ENCODE data around the gene DPT. TPM values are rescaled to one million over a fixed set of nuclear protein-coding genes. Genes with fewer than 3 reads are reported as not detected.

Gene DPT
- total RNA-seq, 1 donor from 2014 or later: not detected

DNA sequence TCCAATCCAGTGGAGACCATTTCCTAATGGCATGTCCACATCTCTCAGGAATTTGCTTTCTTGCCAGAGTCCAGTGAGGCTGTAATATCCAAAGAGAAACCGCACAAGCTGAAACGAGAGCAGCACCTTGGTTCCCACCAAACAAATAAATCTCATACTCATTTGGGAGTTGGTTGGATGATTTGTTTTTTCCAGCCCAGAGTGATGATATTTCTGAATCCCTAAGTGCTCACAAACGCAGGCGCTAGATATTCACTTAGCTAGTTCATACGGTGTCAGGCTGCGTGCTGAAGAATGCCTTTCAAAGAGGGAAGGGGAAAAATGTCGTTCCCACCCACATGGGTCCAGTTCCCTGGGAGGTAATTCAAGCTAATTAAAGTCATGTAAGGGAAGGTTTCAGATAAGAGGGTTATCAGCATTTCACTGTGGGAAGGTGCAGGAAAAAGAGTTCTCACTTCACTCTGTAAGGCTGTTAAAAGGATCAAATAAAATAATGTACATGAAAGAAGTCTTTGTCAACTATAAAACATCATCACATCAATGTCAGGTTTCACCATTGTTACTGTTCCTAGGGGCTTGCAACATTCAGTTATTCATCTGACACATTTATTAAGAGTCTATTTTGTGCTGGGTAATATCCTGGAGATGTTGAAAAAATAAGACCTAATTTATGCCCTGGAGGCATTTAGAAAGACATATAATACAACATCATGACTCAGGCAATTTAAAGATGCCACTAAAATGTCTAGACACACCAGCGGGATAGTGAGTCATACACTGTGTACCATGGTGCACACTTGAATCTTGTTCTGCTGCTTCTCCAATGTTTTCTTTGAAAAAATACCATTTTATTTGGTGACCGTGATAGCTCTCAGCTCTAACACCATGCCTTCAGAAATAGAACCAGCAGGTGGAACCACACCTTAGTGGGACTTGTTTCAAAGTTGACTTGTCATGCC, 19.3 kb downstream of the DPT start:
- H3K4me2 ChIP-seq (ENCODE audit: low read length): peak overlapping the region; percentile 73
- FAIRE-seq (peak; percentile 76), DNase-seq (ENCODE audit: low read depth) (peak; percentile 99)
- H3K4me1 ChIP-seq (ENCODE audit: insufficient read depth, low read length): peaks cover 18% of the 10 kb centered on the region
- no peaks in the 10 kb centered on the region for H3K9me3 Mint-ChIP-seq (ENCODE audit: unreplicated experiment)
- H3K36me3 Mint-ChIP-seq (ENCODE audit: low read depth, unreplicated experiment): no peaks in the 10 kb centered on the region
- H3K9ac ChIP-seq (ENCODE audit: low read length): peak overlapping the region; percentile 79
- no peaks in the 10 kb centered on the region for H4K20me1 ChIP-seq (ENCODE audit: insufficient read depth, low read length)
- H3K27me3 Mint-ChIP-seq (ENCODE audit: low read depth, unreplicated experiment): no peaks in the 10 kb centered on the region
- peaks cover 23% of the 10 kb centered on the region for H3K4me1 Mint-ChIP-seq (ENCODE audit: low read depth, unreplicated experiment)
- TF ChIP-seq, protein P1, sequence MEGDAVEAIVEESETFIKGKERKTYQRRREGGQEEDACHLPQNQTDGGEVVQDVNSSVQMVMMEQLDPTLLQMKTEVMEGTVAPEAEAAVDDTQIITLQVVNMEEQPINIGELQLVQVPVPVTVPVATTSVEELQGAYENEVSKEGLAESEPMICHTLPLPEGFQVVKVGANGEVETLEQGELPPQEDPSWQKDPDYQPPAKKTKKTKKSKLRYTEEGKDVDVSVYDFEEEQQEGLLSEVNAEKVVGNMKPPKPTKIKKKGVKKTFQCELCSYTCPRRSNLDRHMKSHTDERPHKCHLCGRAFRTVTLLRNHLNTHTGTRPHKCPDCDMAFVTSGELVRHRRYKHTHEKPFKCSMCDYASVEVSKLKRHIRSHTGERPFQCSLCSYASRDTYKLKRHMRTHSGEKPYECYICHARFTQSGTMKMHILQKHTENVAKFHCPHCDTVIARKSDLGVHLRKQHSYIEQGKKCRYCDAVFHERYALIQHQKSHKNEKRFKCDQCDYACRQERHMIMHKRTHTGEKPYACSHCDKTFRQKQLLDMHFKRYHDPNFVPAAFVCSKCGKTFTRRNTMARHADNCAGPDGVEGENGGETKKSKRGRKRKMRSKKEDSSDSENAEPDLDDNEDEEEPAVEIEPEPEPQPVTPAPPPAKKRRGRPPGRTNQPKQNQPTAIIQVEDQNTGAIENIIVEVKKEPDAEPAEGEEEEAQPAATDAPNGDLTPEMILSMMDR (IDR thresholded peaks at IDR 0.05; ENCODE audit: insufficient read depth, low read depth, low read length): no peak
- TF ChIP-seq EZH2 (IDR thresholded peaks at IDR 0.05; ENCODE audit: insufficient read depth, low read length): no peak
- H3K27ac Mint-ChIP-seq (ENCODE audit: unreplicated experiment): peak overlapping the region; percentile 99
- H3K79me2 ChIP-seq (ENCODE audit: insufficient read depth, low read length): no peaks in the 10 kb centered on the region
- no peaks in the 10 kb centered on the region for H3K9me3 ChIP-seq (ENCODE audit: insufficient read depth, low read depth, low read length)
- no peak overlapping the region for H2AFZ ChIP-seq (ENCODE audit: low read depth, low read length)
- H3K4me3 ChIP-seq (ENCODE audit: insufficient read depth, low read depth, low read length): peak overlapping the region; percentile 2
- H3K36me3 ChIP-seq (ENCODE audit: insufficient read depth, low read length): no peaks in the 10 kb centered on the region
- H3K27ac ChIP-seq (ENCODE audit: low read depth, low read length): peak overlapping the region; percentile 89
- H3K27me3 ChIP-seq (ENCODE audit: insufficient read depth, low read length): no peaks in the 10 kb centered on the region
- no peak overlapping the region for H3K4me3 Mint-ChIP-seq (ENCODE audit: unreplicated experiment)

DNA sequence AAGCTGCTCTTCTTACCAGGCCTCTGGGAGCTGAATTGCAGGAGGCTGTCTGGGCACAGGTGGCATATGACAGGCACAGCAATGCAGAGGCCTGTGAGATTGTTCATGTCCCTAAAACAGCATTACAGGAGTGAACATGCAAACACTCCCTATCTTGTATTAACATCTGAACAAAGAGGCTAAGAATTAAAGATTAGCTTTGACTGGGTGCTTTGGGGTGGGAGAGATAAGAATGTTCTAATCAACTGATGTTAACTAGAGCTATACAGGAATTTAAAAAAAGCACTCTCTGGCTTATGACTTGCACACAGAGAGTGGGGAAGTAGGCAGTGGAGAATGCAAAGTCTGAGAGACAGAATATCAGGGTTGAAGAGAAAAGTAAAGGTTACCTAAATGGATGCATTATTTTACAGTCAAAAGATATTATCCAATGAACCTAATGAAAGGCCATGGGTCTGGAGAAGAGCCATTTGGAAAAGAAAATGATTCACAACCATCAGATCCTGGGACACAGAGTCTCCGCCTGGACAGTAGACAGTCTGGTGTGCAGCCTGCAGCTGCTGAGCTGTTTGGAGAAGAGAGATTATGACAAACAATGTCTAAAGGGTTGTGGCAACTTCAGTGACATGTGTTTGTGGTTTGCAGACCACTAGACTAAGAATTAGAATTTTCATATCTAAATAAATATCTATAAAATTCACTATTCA, 20.2 kb downstream of the DPT start:
- H4K20me1 ChIP-seq (ENCODE audit: insufficient read depth, low read length): no peaks in the 10 kb centered on the region
- H3K9ac ChIP-seq (ENCODE audit: low read length): peak overlapping the region; percentile 60
- H3K36me3 ChIP-seq (ENCODE audit: insufficient read depth, low read length): no peaks in the 10 kb centered on the region
- Mint-ChIP-seq H3K4me3 (ENCODE audit: unreplicated experiment) (no peak overlapping the region), H3K9me3 (ENCODE audit: unreplicated experiment) (no peaks in the 10 kb centered on the region), H3K27ac (ENCODE audit: unreplicated experiment) (peak overlapping the region; percentile 99), H3K27me3 (ENCODE audit: low read depth, unreplicated experiment) (no peaks in the 10 kb centered on the region), H3K4me1 (ENCODE audit: low read depth, unreplicated experiment) (peaks cover 23% of the 10 kb centered on the region), H3K36me3 (ENCODE audit: low read depth, unreplicated experiment) (no peaks in the 10 kb centered on the region)
- peaks cover 18% of the 10 kb centered on the region for H3K4me1 ChIP-seq (ENCODE audit: insufficient read depth, low read length)
- TF ChIP-seq, protein P1 (IDR thresholded peaks at IDR 0.05; ENCODE audit: insufficient read depth, low read depth, low read length): no peak
- no peak for TF ChIP-seq EZH2 (IDR thresholded peaks at IDR 0.05; ENCODE audit: insufficient read depth, low read length)
- DNase-seq (ENCODE audit: low read depth): no peak
- H3K9me3 ChIP-seq (ENCODE audit: insufficient read depth, low read depth, low read length): no peaks in the 10 kb centered on the region
- no peaks in the 10 kb centered on the region for H3K27me3 ChIP-seq (ENCODE audit: insufficient read depth, low read length)
- peak overlapping the region; percentile 63 for H3K4me2 ChIP-seq (ENCODE audit: low read length)
- no peak overlapping the region for H2AFZ ChIP-seq (ENCODE audit: low read depth, low read length)
- peak overlapping the region; percentile 76 for H3K27ac ChIP-seq (ENCODE audit: low read depth, low read length)
- H3K79me2 ChIP-seq (ENCODE audit: insufficient read depth, low read length): no peaks in the 10 kb centered on the region
- H3K4me3 ChIP-seq (ENCODE audit: insufficient read depth, low read depth, low read length): no peak overlapping the region
- FAIRE-seq: peak; percentile 52
